Right lobe of liver (tissue), 4 donors: ENCODE measurements around the gene MACROH2A1.

ENCODE experiments used
- CTCF ChIP-seq, 4 donors: fragments of 200-600 bp in 3 of 4; fragments of 450-650 bp in 1 of 4; IDR thresholded peaks; one replicate each; pipeline versions ENCODE4 v1.5.1 to v1.8.0; 2016 to 2022; ENCODE audit warnings: antibody characterized with exemption in 4 of 4, mild to moderate bottlenecking in 2 of 4
- POLR2A ChIP-seq: fragments of 450-650 bp; IDR thresholded peaks from one replicate; pipeline ENCODE4 v1.6.1; 2017; ENCODE audit warnings: antibody characterized with exemption, mild to moderate bottlenecking
- donor health status: DM: no; HTN: no; CAD: no.
- donor health status: DM: no; HTN: no; CAD: no.
- donor health status: DM: no; HTN: yes; CAD: no.

GRCh38 chr5:135365281-135365680 lies 33.8 kb downstream of the MACROH2A1 start:
- TF ChIP-seq POLR2A (no peak), CTCF (IDR thresholded peaks at IDR 0.05) (no peak)
